HG02571 (cell line): ENCODE measurements around the gene NCAM1.
"Not testable (repeated sequence)": the region's sequence is repeated elsewhere in the genome, so short reads cannot be mapped to it uniquely, and the experiment has no call there.

ENCODE experiments used
- ATAC-seq: cut with Tn5 transposase; IDR thresholded peaks from one replicate; pipeline ENCODE4 v1.9.1; 2021; ENCODE audit warnings: mild to moderate bottlenecking, moderate library complexity; ENCODE audit not compliant: unreplicated experiment

The NCAM1 gene

GRCh38 chr11:112961146-112961668 lies at the start of gene NCAM1:
NCAM1 (plus strand) TSS chr11:112961420.
- ATAC-seq, result no peak

- ATAC-seq, result no peak
Measured at GRCh38 chr11:112922606-112923005, 38.6 kb upstream of the NCAM1 start.

- ATAC-seq, result not testable (repeated sequence)
Measured at GRCh38 chr11:112924836-112925235, 36.4 kb upstream of the NCAM1 start.

GRCh38 chr11:112925516-112926310 lies 35.5 kb upstream of the NCAM1 start:
- no peak for ATAC-seq

- no peak for ATAC-seq
Measured at GRCh38 chr11:112928136-112928535, 33.1 kb upstream of the NCAM1 start.

- ATAC-seq, result no peak
Measured at GRCh38 chr11:112929432-112929831, 31.8 kb upstream of the NCAM1 start.

- ATAC-seq, result no peak
Measured at GRCh38 chr11:112931703-112932102, 29.5 kb upstream of the NCAM1 start.

GRCh38 chr11:112932593-112932992 lies 28.6 kb upstream of the NCAM1 start:
- ATAC-seq, result no peak

GRCh38 chr11:112933970-112934369 lies 27.2 kb upstream of the NCAM1 start:
- no peak for ATAC-seq

- ATAC-seq, result no peak
Measured at GRCh38 chr11:112941104-112941503, 20.1 kb upstream of the NCAM1 start.

GRCh38 chr11:112942966-112943643 lies 18.1 kb upstream of the NCAM1 start:
- ATAC-seq, result no peak

GRCh38 chr11:112946866-112947265 lies 14.4 kb upstream of the NCAM1 start:
- ATAC-seq, result no peak

GRCh38 chr11:112949781-112950575 lies 11.2 kb upstream of the NCAM1 start:
- no peak for ATAC-seq

- no peak for ATAC-seq
Measured at GRCh38 chr11:112958670-112959069, 2.5 kb upstream of the NCAM1 start.

- ATAC-seq, result no peak
Measured at GRCh38 chr11:112961751-112962578, 745 bp downstream of the NCAM1 start.

- no peak for ATAC-seq
Measured at GRCh38 chr11:112962579-112963367, 1.6 kb downstream of the NCAM1 start.

GRCh38 chr11:112963368-112963955 lies 2.2 kb downstream of the NCAM1 start:
- no peak for ATAC-seq

GRCh38 chr11:112965656-112966055 lies 4.4 kb downstream of the NCAM1 start:
- ATAC-seq, result no peak

- ATAC-seq, result no peak
Measured at GRCh38 chr11:112966561-112966960, 5.3 kb downstream of the NCAM1 start.
